CD14-positive monocyte (primary cell): ENCODE data around the gene KAT14. TPM values are rescaled to one million over a fixed set of nuclear protein-coding genes. Genes with fewer than 3 reads are reported as not detected.
A peak's percentile ranks its signal among the peaks of the same experiment; 100 is the strongest.

ENCODE experiments used
- DNase-seq, 3 donors: peaks; one replicate each; pipeline ENCODE4 v3.0.0-alpha.2; 2011 to 2022
- H2AFZ ChIP-seq: 2 replicates; pipeline ENCODE4 v1.6.0; 2012; ENCODE audit warnings: mild to moderate bottlenecking, low read depth, low read length, inconsistent platforms; ENCODE audit not compliant: insufficient read depth, poor library complexity, severe bottlenecking
- H3K27ac ChIP-seq, 2 donors: 1 replicate in 1 of 2; 2 replicates in 1 of 2; pipeline ENCODE4 v1.5.1; 2012 to 2013; ENCODE audit warnings: low read length in 2 of 2, control low read depth in 1 of 2, inconsistent platforms in 1 of 2, low read depth in 1 of 2, mild to moderate bottlenecking in 1 of 2
- H3K27me3 ChIP-seq, 2 donors: one replicate each; pipeline versions ENCODE4 v1.6.0 to v1.6.1; 2011 to 2013; ENCODE audit warnings: low read length in 2 of 2; ENCODE audit not compliant: control insufficient read depth in 2 of 2, insufficient read depth in 2 of 2
- H3K36me3 ChIP-seq, 2 donors: replicated peaks in 1 of 2; 1 replicate in 1 of 2; 2 replicates in 1 of 2; pipeline versions ENCODE4 v1.5.1 to v1.6.1; 2012 to 2013; ENCODE audit warnings: low read length in 2 of 2, control low read depth in 1 of 2, inconsistent platforms in 1 of 2, mild to moderate bottlenecking in 1 of 2; ENCODE audit not compliant: insufficient read depth in 2 of 2, control insufficient read depth in 1 of 2
- H3K4me1 ChIP-seq, 2 donors: 1 replicate in 1 of 2; 2 replicates in 1 of 2; pipeline versions ENCODE4 v1.5.1 to v1.6.1; 2012 to 2013; ENCODE audit warnings: low read length in 2 of 2, control low read depth in 1 of 2, inconsistent platforms in 1 of 2, mild to moderate bottlenecking in 1 of 2, moderate library complexity in 1 of 2; ENCODE audit not compliant: insufficient read depth in 2 of 2, control insufficient read depth in 1 of 2
- H3K4me2 ChIP-seq: replicated peaks from 2 replicates; pipeline ENCODE3; 2012; ENCODE audit warnings: low read length, moderate library complexity, mild to moderate bottlenecking; ENCODE audit not compliant: poor library complexity, severe bottlenecking; ENCODE audit errors: extremely low read depth
- H3K4me3 ChIP-seq, 3 experiments: fragments of 200-600 bp in 1 of 3; sonication (generic) in 1 of 3; replicated peaks in 1 of 3; 1 replicate in 2 of 3; 2 replicates in 1 of 3; pipeline ENCODE4 v1.5.1; 2011 to 2013; ENCODE audit warnings: low read length in 3 of 3, mild to moderate bottlenecking in 3 of 3, control low read depth in 2 of 3, low read depth in 2 of 3, inconsistent platforms in 1 of 3, moderate library complexity in 1 of 3
- H3K79me2 ChIP-seq: 2 replicates; pipeline ENCODE4 v1.6.0; 2012; ENCODE audit warnings: mild to moderate bottlenecking, control low read depth, inconsistent platforms, low read length, moderate library complexity; ENCODE audit not compliant: insufficient read depth
- H3K9ac ChIP-seq: 2 replicates; pipeline ENCODE4 v1.6.0; 2017; ENCODE audit warnings: low read length, mild to moderate bottlenecking; ENCODE audit not compliant: insufficient read depth, poor library complexity, severe bottlenecking
- H3K9me3 ChIP-seq, 2 donors: replicated peaks in 1 of 2; 1 replicate in 1 of 2; 2 replicates in 1 of 2; pipeline versions ENCODE4 v1.5.1 to v1.6.1; 2012 to 2013; ENCODE audit warnings: low read length in 2 of 2, control low read depth in 1 of 2; ENCODE audit not compliant: control insufficient read depth in 1 of 2, insufficient read depth in 1 of 2
- H4K20me1 ChIP-seq: 2 replicates; pipeline ENCODE4 v1.6.0; 2012; ENCODE audit warnings: mild to moderate bottlenecking, low read length, control low read depth, moderate library complexity; ENCODE audit not compliant: insufficient read depth
- H3K27ac Mint-ChIP-seq, 7 donors: one replicate each; pipeline ENCODE4 v1.8.0; 2020; ENCODE audit warnings: mild to moderate bottlenecking in 7 of 7, mixed read lengths in 7 of 7, moderate library complexity in 6 of 7, inconsistent platforms in 2 of 7
- H3K27me3 Mint-ChIP-seq, 3 donors: one replicate each; pipeline ENCODE4 v1.8.0; 2021 to 2022; ENCODE audit warnings: low read depth in 3 of 3, mild to moderate bottlenecking in 3 of 3, mixed read lengths in 3 of 3, moderate library complexity in 3 of 3, inconsistent platforms in 1 of 3
- H3K36me3 Mint-ChIP-seq, 2 donors: one replicate each; pipeline ENCODE4 v1.8.0; 2020; ENCODE audit warnings: mixed read lengths in 2 of 2, inconsistent platforms in 1 of 2, mild to moderate bottlenecking in 1 of 2
- H3K4me1 Mint-ChIP-seq: one replicate; pipeline ENCODE4 v1.8.0; 2020; ENCODE audit warnings: mild to moderate bottlenecking, mixed read lengths
- H3K4me3 Mint-ChIP-seq, 2 donors: one replicate each; pipeline ENCODE4 v1.8.0; 2020; ENCODE audit warnings: mild to moderate bottlenecking in 2 of 2, mixed read lengths in 2 of 2, moderate library complexity in 1 of 2
- H3K9me3 Mint-ChIP-seq, 7 donors: one replicate each; pipeline ENCODE4 v1.8.0; 2020 to 2022; ENCODE audit warnings: mixed read lengths in 7 of 7, mild to moderate bottlenecking in 6 of 7, moderate library complexity in 6 of 7, inconsistent platforms in 2 of 7
- WGBS: methylation state at CpG from one replicate; pipeline ENCODE4 v1.1.5; 2013; ENCODE audit warnings: missing lambda C conversion rate; ENCODE audit not compliant: insufficient coverage; 5-methylcytosine and 5-hydroxymethylcytosine counted together
- intact Hi-C, 2 donors: fragments of 100-400 bp; cut with micrococcal nuclease; formaldehyde crosslinking; loops; one replicate each; pipeline versions ENCODE4 v1.15.0 to v1.15.1; 2023
- polyA plus RNA-seq, 3 donors: library from polyadenylated mRNA; depleted of rRNA in 1 of 3; unstranded in 2 of 3; stranded (reverse) in 1 of 3; fragments of 300-500 nt in 2 of 3; fragments of >200 nt in 1 of 3; fragmentation: Illumina TruSeq in 2 of 3; gene quantifications; 1 replicate in 2 of 3; 2 replicates in 1 of 3; pipeline ENCODE4 v1.2.3, GENCODE V29; 2012 to 2021
- TF ChIP-seq, protein P1 (sequence below): fragments of 200-600 bp; IDR thresholded peaks from one replicate; pipeline ENCODE4 v1.8.0; 2022; ENCODE audit warnings: antibody characterized with exemption, mild to moderate bottlenecking

KAT14 gene
- polyA plus RNA-seq, 3 donors = 3.4 to 6.0 (median 5.7) TPM

DNA sequence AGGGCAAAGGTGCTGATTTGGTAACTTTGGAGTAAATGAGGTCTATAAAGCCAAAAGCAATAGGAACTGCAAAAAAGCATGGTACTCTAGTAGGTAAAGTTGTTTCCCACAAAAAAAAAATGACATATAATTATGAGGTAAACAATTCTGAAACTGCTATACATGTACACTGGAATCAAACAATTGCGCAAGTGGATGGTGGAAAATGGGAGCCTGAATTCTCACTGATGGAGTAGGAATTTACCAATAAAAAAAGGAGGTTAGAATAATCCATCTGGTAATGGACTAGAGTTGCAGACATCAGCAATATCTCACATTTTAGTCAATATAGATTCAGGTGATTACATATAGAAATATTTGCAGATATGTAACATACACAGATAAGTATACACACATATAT lies 5.0 kb upstream of the KAT14 start:
- Mint-ChIP-seq H3K4me1 (peaks cover 13% of the 10 kb centered on the region), H3K4me3 (peak overlapping the region in 1 of 2 donors; percentile 11), H3K9me3 (peaks cover 0 to 4% (median 3%) of the 10 kb centered on the region in 7 donors), H3K27me3 (peaks cover 2 to 6% (median 3%) of the 10 kb centered on the region in 3 donors), H3K27ac (no peak overlapping the region), H3K36me3 (no peaks in the 10 kb centered on the region)
- Histone ChIP-seq H3K9me3 (no peaks in the 10 kb centered on the region), H3K9ac (no peak overlapping the region), H4K20me1 (no peaks in the 10 kb centered on the region), H3K27ac (no peak overlapping the region), H2AFZ (no peak overlapping the region), H3K4me3 (no peak overlapping the region), H3K4me2 (no peak overlapping the region), H3K36me3 (no peaks in the 10 kb centered on the region), H3K79me2 (no peaks in the 10 kb centered on the region), H3K27me3 (no peaks in the 10 kb centered on the region), H3K4me1 (peaks cover 4 to 8% of the 10 kb centered on the region in 2 donors)
- WGBS = no CpG with 5 or more reads among the region's 1 CpG
- TF ChIP-seq, protein P1, sequence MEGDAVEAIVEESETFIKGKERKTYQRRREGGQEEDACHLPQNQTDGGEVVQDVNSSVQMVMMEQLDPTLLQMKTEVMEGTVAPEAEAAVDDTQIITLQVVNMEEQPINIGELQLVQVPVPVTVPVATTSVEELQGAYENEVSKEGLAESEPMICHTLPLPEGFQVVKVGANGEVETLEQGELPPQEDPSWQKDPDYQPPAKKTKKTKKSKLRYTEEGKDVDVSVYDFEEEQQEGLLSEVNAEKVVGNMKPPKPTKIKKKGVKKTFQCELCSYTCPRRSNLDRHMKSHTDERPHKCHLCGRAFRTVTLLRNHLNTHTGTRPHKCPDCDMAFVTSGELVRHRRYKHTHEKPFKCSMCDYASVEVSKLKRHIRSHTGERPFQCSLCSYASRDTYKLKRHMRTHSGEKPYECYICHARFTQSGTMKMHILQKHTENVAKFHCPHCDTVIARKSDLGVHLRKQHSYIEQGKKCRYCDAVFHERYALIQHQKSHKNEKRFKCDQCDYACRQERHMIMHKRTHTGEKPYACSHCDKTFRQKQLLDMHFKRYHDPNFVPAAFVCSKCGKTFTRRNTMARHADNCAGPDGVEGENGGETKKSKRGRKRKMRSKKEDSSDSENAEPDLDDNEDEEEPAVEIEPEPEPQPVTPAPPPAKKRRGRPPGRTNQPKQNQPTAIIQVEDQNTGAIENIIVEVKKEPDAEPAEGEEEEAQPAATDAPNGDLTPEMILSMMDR = no peak
- intact Hi-C loops = loop anchor here in 1 of 2 donors (10.0 kb wide), 2 partner anchors 78 to 662 kb away; partner anchors contain the start of gene OVOL2
- no peak for DNase-seq

DNA sequence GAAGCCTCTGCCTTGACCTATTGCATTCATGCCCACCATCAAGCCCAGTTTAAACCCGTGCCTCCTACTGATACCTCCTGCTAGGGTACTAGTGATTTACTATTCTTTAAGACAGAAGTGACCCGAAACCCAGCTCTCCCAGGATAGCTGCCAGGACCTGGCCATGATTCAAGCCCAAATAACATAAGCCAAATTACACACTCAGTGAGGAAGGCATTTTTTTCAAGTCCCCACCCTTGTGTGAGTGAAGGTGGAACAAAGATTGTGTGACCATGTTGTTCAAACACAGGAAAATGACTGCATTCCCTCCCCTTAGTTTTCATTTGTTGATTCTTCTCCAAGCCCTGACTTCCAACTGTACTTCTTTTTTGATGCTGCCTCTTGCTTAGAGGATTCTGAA lies 3.7 kb upstream of the KAT14 start:
- Mint-ChIP-seq H3K27ac (no peak overlapping the region), H3K4me1 (peaks cover 14% of the 10 kb centered on the region), H3K36me3 (no peaks in the 10 kb centered on the region), H3K4me3 (no peak overlapping the region), H3K9me3 (peaks cover 0 to 4% (median 3%) of the 10 kb centered on the region in 7 donors), H3K27me3 (peaks cover 0 to 6% (median 3%) of the 10 kb centered on the region in 3 donors)
- Histone ChIP-seq H2AFZ (peak overlapping the region; percentile 56), H3K4me3 (no peak overlapping the region), H3K4me2 (no peak overlapping the region), H3K9ac (no peak overlapping the region), H3K79me2 (peaks cover 11% of the 10 kb centered on the region), H3K9me3 (no peaks in the 10 kb centered on the region), H3K36me3 (no peaks in the 10 kb centered on the region), H3K27me3 (no peaks in the 10 kb centered on the region), H3K27ac (no peak overlapping the region), H3K4me1 (peaks cover 12 to 19% of the 10 kb centered on the region in 2 donors), H4K20me1 (no peaks in the 10 kb centered on the region)
- intact Hi-C loops = loop anchor here in 1 of 2 donors (10.0 kb wide), 2 partner anchors 79 to 661 kb away; partner anchors contain the start of gene OVOL2
- no peak for DNase-seq
- no CpG with 5 or more reads among the region's 2 CpGs for WGBS
- TF ChIP-seq, protein P1 = no peak
